Measurements from ENCODE around the gene SLC9A2. TPM values are rescaled to one million over a fixed set of nuclear protein-coding genes. Genes with fewer than 3 reads are reported as not detected.
A peak's percentile ranks its signal among the peaks of the same experiment; 100 is the strongest.

The SLC9A2 gene
- total RNA-seq, 4 donors from 2014 or later, result under 0.01 to 0.29 (median 0.21) TPM; not detected in 1

DNA sequence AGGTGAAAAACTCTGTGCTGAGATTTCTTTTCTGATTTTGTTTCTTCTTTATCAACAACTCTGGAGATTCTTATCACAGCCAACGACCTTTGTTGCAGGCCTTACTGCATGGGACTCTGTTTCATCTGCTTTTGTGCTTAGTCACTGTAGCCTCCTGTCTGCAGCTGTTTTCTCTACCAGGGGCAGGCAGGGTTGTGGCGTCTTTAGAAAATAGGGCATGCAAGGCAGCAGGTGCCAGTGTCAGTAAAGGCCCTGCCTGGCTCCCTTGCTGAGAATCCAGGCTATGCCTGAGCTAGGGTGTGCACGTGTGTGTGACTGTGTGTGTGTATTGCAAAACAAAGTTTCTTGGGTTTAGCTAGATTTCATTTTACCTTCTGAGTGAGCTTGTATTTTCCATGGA, 14.6 kb upstream of the SLC9A2 start:
- no peaks in the 10 kb centered on the region for H3K4me1 ChIP-seq
- H3K27me3 ChIP-seq, result no peaks in the 10 kb centered on the region
- TF ChIP-seq CTCF (IDR thresholded peaks at IDR 0.05), result no peak
- TF ChIP-seq POLR2A (IDR thresholded peaks at IDR 0.05), result no peak
- DNase-seq, result no peak
- intact Hi-C loops (cut with DNase I; ENCODE audit: low total_unique reads), result no loop called here
- H3K4me3 ChIP-seq, result no peak overlapping the region
- H3K9me3 ChIP-seq, result no peaks in the 10 kb centered on the region
- no peak overlapping the region for H3K27ac ChIP-seq
- H3K36me3 ChIP-seq, result no peaks in the 10 kb centered on the region

DNA sequence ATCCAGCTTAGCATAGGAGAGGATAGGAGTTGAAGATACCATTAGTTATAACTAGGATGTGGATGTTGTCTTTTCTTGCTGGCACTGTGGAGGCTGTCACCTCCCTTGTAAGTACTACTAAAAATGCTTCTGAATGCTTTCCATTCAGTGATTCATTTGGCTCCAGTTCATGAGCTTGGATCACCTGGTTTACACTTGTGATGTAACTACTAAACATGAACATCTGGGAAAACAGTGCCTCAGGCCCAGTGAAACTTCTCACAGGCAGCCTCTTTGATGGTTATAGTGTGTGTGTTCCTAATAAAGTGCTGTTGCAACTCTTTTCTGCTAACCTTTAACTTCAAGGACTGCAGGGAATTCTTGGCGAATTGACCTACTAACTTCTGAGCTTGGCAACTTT, 13.0 kb upstream of the SLC9A2 start:
- Histone ChIP-seq H3K4me3 (no peak overlapping the region), H3K9me3 (no peaks in the 10 kb centered on the region), H3K4me1 (no peaks in the 10 kb centered on the region), H3K36me3 (no peaks in the 10 kb centered on the region), H3K27me3 (no peaks in the 10 kb centered on the region), H3K27ac (no peak overlapping the region)
- intact Hi-C loops (cut with DNase I; ENCODE audit: low total_unique reads), result no loop called here
- TF ChIP-seq POLR2A (IDR thresholded peaks at IDR 0.05) (no peak), CTCF (IDR thresholded peaks at IDR 0.05) (no peak)
- DNase-seq, result no peak

GRCh38 chr2:102615620-102616436, 3.5 kb upstream of the SLC9A2 start:
- H3K4me3 ChIP-seq, result no peak overlapping the region
- TF ChIP-seq POLR2A (IDR thresholded peaks at IDR 0.05) (no peak), CTCF (IDR thresholded peaks at IDR 0.05) (peak in 3 of 4 experiments; percentile 24 to 40 (median 32))
- H3K27me3 ChIP-seq, result no peaks in the 10 kb centered on the region
- intact Hi-C loops (cut with DNase I; ENCODE audit: low total_unique reads), result no loop called here
- no peak for DNase-seq
- H3K9me3 ChIP-seq, result no peaks in the 10 kb centered on the region
- H3K4me1 ChIP-seq, result peaks cover 0 to 8% of the 10 kb centered on the region in 2 donors
- H3K27ac ChIP-seq, result no peak overlapping the region
- H3K36me3 ChIP-seq, result no peaks in the 10 kb centered on the region

GRCh38 chr2:102618452-102619413, 620 bp upstream of the SLC9A2 start:
- DNase-seq, result no peak
- no peaks in the 10 kb centered on the region for H3K27me3 ChIP-seq
- intact Hi-C loops (cut with DNase I; ENCODE audit: low total_unique reads), result no loop called here

More at GRCh38 chr2:102618452-102619413, 620 bp upstream of the SLC9A2 start:
- no peak overlapping the region for H3K27ac ChIP-seq
- peak overlapping the region in 1 of 2 donors; percentile 9 for H3K4me3 ChIP-seq
- no peaks in the 10 kb centered on the region for H3K36me3 ChIP-seq
- TF ChIP-seq CTCF (IDR thresholded peaks at IDR 0.05) (no peak), POLR2A (IDR thresholded peaks at IDR 0.05) (no peak)
- peaks cover 0 to 8% of the 10 kb centered on the region in 2 donors for H3K4me1 ChIP-seq
- H3K9me3 ChIP-seq, result no peaks in the 10 kb centered on the region
